Astrocyte (in vitro differentiated cells and primary cell): ENCODE data around the gene TXLNB.
"Not testable (repeated sequence)": the region's sequence is repeated elsewhere in the genome, so short reads cannot be mapped to it uniquely, and the experiment has no call there.

Experiments
- EZH2 ChIP-seq: IDR thresholded peaks from 2 replicates; pipeline ENCODE4 v1.6.1; 2012; ENCODE audit warnings: mild to moderate bottlenecking, low read length, inconsistent platforms; ENCODE audit not compliant: insufficient read depth
- TF ChIP-seq, protein P1 (sequence below): IDR thresholded peaks from 2 replicates; pipeline ENCODE4 v1.5.1; 2011; ENCODE audit warnings: low read depth, mild to moderate bottlenecking, inconsistent platforms, low read length, moderate library complexity; ENCODE audit not compliant: insufficient read depth

DNA sequence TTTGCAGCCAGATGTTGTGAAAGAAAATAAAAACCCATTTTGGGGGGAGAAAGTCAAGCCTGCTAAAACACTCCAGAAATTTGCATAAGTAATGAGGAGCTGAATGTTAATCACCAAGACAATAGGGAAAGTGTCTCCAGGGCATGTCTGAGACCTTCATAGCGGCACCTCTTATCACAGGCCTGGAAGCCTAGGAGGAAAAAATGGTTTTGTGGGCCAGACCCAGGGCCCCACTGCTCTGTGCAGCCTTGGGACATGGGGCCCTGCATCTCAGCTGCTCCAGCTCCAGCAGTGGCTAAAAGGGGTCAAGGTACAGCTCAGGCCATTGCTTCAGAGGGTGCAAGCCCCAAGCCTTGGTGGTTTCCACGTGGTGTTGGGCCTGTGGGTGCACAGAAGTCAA lies 57.6 kb downstream of the TXLNB start:
- TF ChIP-seq, protein P1, sequence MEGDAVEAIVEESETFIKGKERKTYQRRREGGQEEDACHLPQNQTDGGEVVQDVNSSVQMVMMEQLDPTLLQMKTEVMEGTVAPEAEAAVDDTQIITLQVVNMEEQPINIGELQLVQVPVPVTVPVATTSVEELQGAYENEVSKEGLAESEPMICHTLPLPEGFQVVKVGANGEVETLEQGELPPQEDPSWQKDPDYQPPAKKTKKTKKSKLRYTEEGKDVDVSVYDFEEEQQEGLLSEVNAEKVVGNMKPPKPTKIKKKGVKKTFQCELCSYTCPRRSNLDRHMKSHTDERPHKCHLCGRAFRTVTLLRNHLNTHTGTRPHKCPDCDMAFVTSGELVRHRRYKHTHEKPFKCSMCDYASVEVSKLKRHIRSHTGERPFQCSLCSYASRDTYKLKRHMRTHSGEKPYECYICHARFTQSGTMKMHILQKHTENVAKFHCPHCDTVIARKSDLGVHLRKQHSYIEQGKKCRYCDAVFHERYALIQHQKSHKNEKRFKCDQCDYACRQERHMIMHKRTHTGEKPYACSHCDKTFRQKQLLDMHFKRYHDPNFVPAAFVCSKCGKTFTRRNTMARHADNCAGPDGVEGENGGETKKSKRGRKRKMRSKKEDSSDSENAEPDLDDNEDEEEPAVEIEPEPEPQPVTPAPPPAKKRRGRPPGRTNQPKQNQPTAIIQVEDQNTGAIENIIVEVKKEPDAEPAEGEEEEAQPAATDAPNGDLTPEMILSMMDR: not testable (repeated sequence)
- not testable (repeated sequence) for TF ChIP-seq EZH2
